Fibroblast of lung (primary cell): ENCODE results near the gene COL6A2.

Source experiments
- EZH2 ChIP-seq: IDR thresholded peaks from 2 replicates; pipeline ENCODE4 v1.5.1; 2012; ENCODE audit warnings: low read length, control low read depth, mild to moderate bottlenecking; ENCODE audit errors: missing control alignments
- TF ChIP-seq, protein P1 (sequence below), 2 donors: IDR thresholded peaks in 1 of 2; conservative IDR thresholded peaks in 1 of 2; 1 replicate in 1 of 2; 2 replicates in 1 of 2; pipeline ENCODE4 v1.5.1; 2011 to 2012; ENCODE audit warnings: low read length in 2 of 2, control low read depth in 1 of 2, inconsistent platforms in 1 of 2, low read depth in 1 of 2, mild to moderate bottlenecking in 1 of 2

DNA sequence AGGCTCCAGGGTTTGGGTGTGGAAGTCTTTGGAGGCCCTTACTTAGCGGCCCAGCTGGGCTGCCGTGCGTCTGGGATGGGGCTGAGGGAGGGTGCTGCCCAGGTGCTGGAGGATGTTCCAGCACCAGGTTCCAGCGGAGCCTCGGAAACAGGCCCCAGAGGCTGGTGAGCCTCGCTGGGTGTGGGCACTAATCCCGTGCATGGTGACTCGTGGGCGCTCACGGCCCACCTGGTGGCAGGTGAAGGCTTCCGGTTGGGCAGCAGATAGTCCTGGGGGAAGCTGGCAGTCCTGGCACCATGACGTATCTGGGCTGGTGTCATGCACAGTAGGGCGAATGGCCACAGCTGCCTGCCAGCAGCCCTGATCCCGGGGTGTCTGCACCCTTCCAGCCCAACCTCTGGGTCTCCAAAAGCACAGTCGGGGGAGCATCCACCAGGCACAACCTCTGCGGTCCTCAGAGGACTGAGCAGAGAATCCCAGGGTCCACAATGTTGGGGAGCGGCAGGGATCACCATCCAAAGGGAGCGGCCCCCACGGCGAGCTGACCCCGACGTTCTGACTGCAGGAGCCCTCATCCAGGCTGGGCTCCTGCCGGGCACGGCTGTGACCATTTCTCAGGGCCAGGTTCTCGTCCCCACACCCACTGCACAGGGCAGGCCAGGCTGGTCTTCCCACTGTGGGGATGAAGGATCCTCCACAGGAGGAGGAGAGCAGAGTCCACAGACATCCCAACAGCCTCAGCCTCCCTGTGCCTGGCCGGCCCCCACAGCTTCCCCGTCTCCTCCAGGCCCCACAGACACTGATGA, 32.1 kb downstream of the COL6A2 start:
- TF ChIP-seq, protein P1, sequence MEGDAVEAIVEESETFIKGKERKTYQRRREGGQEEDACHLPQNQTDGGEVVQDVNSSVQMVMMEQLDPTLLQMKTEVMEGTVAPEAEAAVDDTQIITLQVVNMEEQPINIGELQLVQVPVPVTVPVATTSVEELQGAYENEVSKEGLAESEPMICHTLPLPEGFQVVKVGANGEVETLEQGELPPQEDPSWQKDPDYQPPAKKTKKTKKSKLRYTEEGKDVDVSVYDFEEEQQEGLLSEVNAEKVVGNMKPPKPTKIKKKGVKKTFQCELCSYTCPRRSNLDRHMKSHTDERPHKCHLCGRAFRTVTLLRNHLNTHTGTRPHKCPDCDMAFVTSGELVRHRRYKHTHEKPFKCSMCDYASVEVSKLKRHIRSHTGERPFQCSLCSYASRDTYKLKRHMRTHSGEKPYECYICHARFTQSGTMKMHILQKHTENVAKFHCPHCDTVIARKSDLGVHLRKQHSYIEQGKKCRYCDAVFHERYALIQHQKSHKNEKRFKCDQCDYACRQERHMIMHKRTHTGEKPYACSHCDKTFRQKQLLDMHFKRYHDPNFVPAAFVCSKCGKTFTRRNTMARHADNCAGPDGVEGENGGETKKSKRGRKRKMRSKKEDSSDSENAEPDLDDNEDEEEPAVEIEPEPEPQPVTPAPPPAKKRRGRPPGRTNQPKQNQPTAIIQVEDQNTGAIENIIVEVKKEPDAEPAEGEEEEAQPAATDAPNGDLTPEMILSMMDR (conservative IDR thresholded peaks at IDR 0.05 in 1 of 2, IDR thresholded peaks at IDR 0.05 in 1 of 2; ENCODE audit: low read depth in 1 of 2, low read length in 2 of 2), result no peak
- TF ChIP-seq EZH2, result no peak
